GM23338 (cell line): ENCODE results near the gene CCR8. TPM values are rescaled to one million over a fixed set of nuclear protein-coding genes. Genes with fewer than 3 reads are reported as not detected.

Experiments used
- ATAC-seq: fragments of 200-7000 bp; cut with Tn5 transposase; 3 replicates; pipeline ENCODE4 v1.9.1; 2020
- DNase-seq: peaks from one replicate; pipeline ENCODE4 v3.0.0-alpha.2; 2015; ENCODE audit warnings: low spot score
- H2AFZ ChIP-seq: fragments of 200-600 bp; sonication (generic); 2 replicates; pipeline ENCODE4 v1.8.0; 2016; ENCODE audit warnings: antibody characterized with exemption, mild to moderate bottlenecking, moderate library complexity
- H3F3A ChIP-seq: fragments of 200-600 bp; sonication (generic); replicated peaks from 2 replicates; pipeline ENCODE4 v1.8.0; 2017; ENCODE audit warnings: antibody characterized with exemption, mixed run types, low read depth
- H3K27ac ChIP-seq: fragments of 200-600 bp; sonication (generic); 2 replicates; pipeline ENCODE4 v1.6.1; 2016; ENCODE audit warnings: low read depth
- H3K27me3 ChIP-seq: fragments of 200-600 bp; sonication (generic); 2 replicates; pipeline ENCODE4 v1.8.0; 2016; ENCODE audit warnings: mild to moderate bottlenecking, mixed run types, moderate library complexity; ENCODE audit not compliant: insufficient read depth
- H3K36me3 ChIP-seq: fragments of 200-600 bp; sonication (generic); 2 replicates; pipeline ENCODE4 v1.8.0; 2016; ENCODE audit warnings: mild to moderate bottlenecking; ENCODE audit not compliant: insufficient read depth
- H3K4me1 ChIP-seq: fragments of 200-600 bp; sonication (generic); 2 replicates; pipeline ENCODE4 v1.8.0; 2016; ENCODE audit warnings: mild to moderate bottlenecking, moderate library complexity; ENCODE audit not compliant: insufficient read depth
- H3K4me2 ChIP-seq: fragments of 200-600 bp; sonication (generic); 2 replicates; pipeline ENCODE4 v1.7.1; 2017; ENCODE audit warnings: mixed run types
- H3K4me3 ChIP-seq: fragments of 200-600 bp; sonication (generic); 2 replicates; pipeline ENCODE4 v1.6.1; 2016; ENCODE audit warnings: mixed run types
- H3K79me2 ChIP-seq: fragments of 200-600 bp; sonication (generic); replicated peaks from 2 replicates; pipeline ENCODE4 v1.8.0; 2017; ENCODE audit warnings: mild to moderate bottlenecking; ENCODE audit not compliant: insufficient read depth
- H3K9me2 ChIP-seq: fragments of 200-600 bp; sonication (generic); 2 replicates; pipeline ENCODE4 v1.8.0; 2017; ENCODE audit not compliant: insufficient read depth
- H4K20me1 ChIP-seq: fragments of 200-600 bp; sonication (generic); replicated peaks from 2 replicates; pipeline ENCODE4 v1.8.0; 2017; ENCODE audit warnings: mild to moderate bottlenecking; ENCODE audit not compliant: insufficient read depth
- H3K27ac Mint-ChIP-seq: 2 replicates; pipeline ENCODE4 v1.8.0; 2020; ENCODE audit warnings: inconsistent platforms, mild to moderate bottlenecking, moderate library complexity, mixed read lengths
- H3K27me3 Mint-ChIP-seq: 3 replicates; pipeline ENCODE4 v1.8.0; 2022; ENCODE audit warnings: low read depth, mild to moderate bottlenecking, moderate library complexity, mixed read lengths, inconsistent platforms; ENCODE audit not compliant: insufficient read depth, poor library complexity
- H3K36me3 Mint-ChIP-seq: 3 replicates; pipeline ENCODE4 v1.8.0; 2021; ENCODE audit warnings: low read depth, mild to moderate bottlenecking, inconsistent platforms, moderate library complexity, mixed read lengths
- H3K4me1 Mint-ChIP-seq: 3 replicates; pipeline ENCODE4 v1.8.0; 2020; ENCODE audit warnings: mild to moderate bottlenecking, inconsistent platforms, mixed read lengths
- H3K4me3 Mint-ChIP-seq: 3 replicates; pipeline ENCODE4 v1.8.0; 2021; ENCODE audit warnings: moderate library complexity, mild to moderate bottlenecking, inconsistent platforms, mixed read lengths
- H3K9me3 Mint-ChIP-seq: 3 replicates; pipeline ENCODE4 v1.8.0; 2020; ENCODE audit warnings: moderate library complexity, mild to moderate bottlenecking, inconsistent platforms, mixed read lengths
- CREB1 ChIP-seq: fragments of 250-450 bp; sonication (Bioruptor Pico); IDR thresholded peaks from 2 replicates; pipeline ENCODE4 v1.5.0; 2020; ENCODE audit warnings: low read depth, mild to moderate bottlenecking, moderate library complexity
- EZH2 ChIP-seq: fragments of 200-600 bp; sonication (generic); IDR thresholded peaks from one replicate; pipeline ENCODE4 v1.8.0; 2017; ENCODE audit warnings: antibody characterized with exemption, mild to moderate bottlenecking, low read depth; ENCODE audit not compliant: unreplicated experiment
- EZH2phosphoT487 ChIP-seq: fragments of 200-600 bp; sonication (generic); IDR thresholded peaks from one replicate; pipeline ENCODE4 v1.8.1; 2018; ENCODE audit warnings: antibody characterized with exemption; ENCODE audit not compliant: unreplicated experiment
- JUNB ChIP-seq: IDR thresholded peaks from one replicate; pipeline ENCODE4 v1.6.1; 2016; ENCODE audit warnings: antibody characterized with exemption; ENCODE audit not compliant: unreplicated experiment
- NANOG ChIP-seq: IDR thresholded peaks from 2 replicates; pipeline ENCODE4 v1.6.1; 2016; ENCODE audit warnings: antibody characterized with exemption, borderline replicate concordance
- POLR2AphosphoS5 ChIP-seq: IDR thresholded peaks from 2 replicates; pipeline ENCODE4 v1.6.1; 2016; ENCODE audit warnings: antibody characterized with exemption, low read depth
- STAT1 ChIP-seq: IDR thresholded peaks from one replicate; pipeline ENCODE4 v1.6.1; 2016; ENCODE audit warnings: antibody characterized with exemption; ENCODE audit not compliant: unreplicated experiment
- ZNF114 ChIP-seq: fragments of 250-450 bp; sonication (Bioruptor Pico); IDR thresholded peaks from 2 replicates; pipeline ENCODE4 v1.5.0; 2020; ENCODE audit warnings: mild to moderate bottlenecking, moderate library complexity
- ZNF331 ChIP-seq: fragments of 250-450 bp; sonication (Bioruptor Pico); IDR thresholded peaks from 2 replicates; pipeline ENCODE4 v1.5.0; 2020; ENCODE audit warnings: low read depth, mild to moderate bottlenecking, moderate library complexity
- polyA plus RNA-seq: library from polyadenylated mRNA; unstranded; fragments of >200 nt; fragmentation: Nextera tagmentation; extraction: Ambion mirVana; gene quantifications from 2 replicates; pipeline ENCODE4 v1.2.1, GENCODE V29; 2016
- total RNA-seq: library from RNA; depleted of rRNA; stranded (reverse); fragments of >200 nt; shearing (Covaris generic); gene quantifications from 2 replicates; pipeline ENCODE4 v1.2.3, GENCODE V29; 2014
- TF ChIP-seq, protein P1 (sequence below): fragments of 250-450 bp; sonication (Bioruptor Pico); IDR thresholded peaks from 2 replicates; pipeline ENCODE4 v1.5.0; 2020; ENCODE audit warnings: mild to moderate bottlenecking, moderate library complexity
- TF ChIP-seq, protein P2 (sequence below), 2 experiments: fragments of 200-600 bp in 1 of 2; sonication (generic) in 1 of 2; conservative IDR thresholded peaks; 2 replicates each; pipeline versions ENCODE4 v1.5.1 to v1.6.1; 2016 to 2017; ENCODE audit warnings: antibody characterized with exemption in 2 of 2, low read depth in 2 of 2, mild to moderate bottlenecking in 2 of 2, moderate library complexity in 1 of 2
- TF ChIP-seq, protein P3 (sequence below): IDR thresholded peaks from one replicate; pipeline ENCODE4 v1.6.1; 2018; ENCODE audit warnings: antibody characterized with exemption; ENCODE audit not compliant: unreplicated experiment
- TF ChIP-seq, protein P4 (sequence below): IDR thresholded peaks from 2 replicates; pipeline ENCODE4 v1.6.1; 2016; ENCODE audit warnings: antibody characterized with exemption

Gene CCR8
- total and polyA plus RNA-seq, 2 experiments from 2014 or later = 0.55 TPM; not detected in 1

DNA sequence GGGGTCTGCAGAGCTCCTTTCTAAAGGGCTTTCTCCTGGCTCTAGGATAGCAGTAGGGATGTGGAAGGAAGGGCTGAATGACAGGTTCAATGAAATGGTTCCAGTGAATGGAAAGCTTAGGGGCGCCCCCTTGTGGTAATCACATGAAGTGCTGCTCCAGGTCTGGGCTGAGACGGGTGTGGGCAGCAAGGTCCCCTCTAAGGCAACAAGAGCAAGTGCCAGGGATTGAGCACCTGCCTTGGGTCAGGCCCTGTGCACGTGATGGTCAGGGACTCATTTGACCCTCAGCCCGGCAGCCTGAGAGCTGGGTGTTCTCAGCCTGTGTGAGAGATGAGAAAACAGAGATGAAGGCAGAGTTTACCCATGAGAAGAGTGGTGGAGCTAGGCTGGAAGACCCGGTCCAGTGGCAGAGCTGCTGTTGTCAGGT lies 37.6 kb upstream of the CCR8 start (continued):
- TF ChIP-seq, protein P1, sequence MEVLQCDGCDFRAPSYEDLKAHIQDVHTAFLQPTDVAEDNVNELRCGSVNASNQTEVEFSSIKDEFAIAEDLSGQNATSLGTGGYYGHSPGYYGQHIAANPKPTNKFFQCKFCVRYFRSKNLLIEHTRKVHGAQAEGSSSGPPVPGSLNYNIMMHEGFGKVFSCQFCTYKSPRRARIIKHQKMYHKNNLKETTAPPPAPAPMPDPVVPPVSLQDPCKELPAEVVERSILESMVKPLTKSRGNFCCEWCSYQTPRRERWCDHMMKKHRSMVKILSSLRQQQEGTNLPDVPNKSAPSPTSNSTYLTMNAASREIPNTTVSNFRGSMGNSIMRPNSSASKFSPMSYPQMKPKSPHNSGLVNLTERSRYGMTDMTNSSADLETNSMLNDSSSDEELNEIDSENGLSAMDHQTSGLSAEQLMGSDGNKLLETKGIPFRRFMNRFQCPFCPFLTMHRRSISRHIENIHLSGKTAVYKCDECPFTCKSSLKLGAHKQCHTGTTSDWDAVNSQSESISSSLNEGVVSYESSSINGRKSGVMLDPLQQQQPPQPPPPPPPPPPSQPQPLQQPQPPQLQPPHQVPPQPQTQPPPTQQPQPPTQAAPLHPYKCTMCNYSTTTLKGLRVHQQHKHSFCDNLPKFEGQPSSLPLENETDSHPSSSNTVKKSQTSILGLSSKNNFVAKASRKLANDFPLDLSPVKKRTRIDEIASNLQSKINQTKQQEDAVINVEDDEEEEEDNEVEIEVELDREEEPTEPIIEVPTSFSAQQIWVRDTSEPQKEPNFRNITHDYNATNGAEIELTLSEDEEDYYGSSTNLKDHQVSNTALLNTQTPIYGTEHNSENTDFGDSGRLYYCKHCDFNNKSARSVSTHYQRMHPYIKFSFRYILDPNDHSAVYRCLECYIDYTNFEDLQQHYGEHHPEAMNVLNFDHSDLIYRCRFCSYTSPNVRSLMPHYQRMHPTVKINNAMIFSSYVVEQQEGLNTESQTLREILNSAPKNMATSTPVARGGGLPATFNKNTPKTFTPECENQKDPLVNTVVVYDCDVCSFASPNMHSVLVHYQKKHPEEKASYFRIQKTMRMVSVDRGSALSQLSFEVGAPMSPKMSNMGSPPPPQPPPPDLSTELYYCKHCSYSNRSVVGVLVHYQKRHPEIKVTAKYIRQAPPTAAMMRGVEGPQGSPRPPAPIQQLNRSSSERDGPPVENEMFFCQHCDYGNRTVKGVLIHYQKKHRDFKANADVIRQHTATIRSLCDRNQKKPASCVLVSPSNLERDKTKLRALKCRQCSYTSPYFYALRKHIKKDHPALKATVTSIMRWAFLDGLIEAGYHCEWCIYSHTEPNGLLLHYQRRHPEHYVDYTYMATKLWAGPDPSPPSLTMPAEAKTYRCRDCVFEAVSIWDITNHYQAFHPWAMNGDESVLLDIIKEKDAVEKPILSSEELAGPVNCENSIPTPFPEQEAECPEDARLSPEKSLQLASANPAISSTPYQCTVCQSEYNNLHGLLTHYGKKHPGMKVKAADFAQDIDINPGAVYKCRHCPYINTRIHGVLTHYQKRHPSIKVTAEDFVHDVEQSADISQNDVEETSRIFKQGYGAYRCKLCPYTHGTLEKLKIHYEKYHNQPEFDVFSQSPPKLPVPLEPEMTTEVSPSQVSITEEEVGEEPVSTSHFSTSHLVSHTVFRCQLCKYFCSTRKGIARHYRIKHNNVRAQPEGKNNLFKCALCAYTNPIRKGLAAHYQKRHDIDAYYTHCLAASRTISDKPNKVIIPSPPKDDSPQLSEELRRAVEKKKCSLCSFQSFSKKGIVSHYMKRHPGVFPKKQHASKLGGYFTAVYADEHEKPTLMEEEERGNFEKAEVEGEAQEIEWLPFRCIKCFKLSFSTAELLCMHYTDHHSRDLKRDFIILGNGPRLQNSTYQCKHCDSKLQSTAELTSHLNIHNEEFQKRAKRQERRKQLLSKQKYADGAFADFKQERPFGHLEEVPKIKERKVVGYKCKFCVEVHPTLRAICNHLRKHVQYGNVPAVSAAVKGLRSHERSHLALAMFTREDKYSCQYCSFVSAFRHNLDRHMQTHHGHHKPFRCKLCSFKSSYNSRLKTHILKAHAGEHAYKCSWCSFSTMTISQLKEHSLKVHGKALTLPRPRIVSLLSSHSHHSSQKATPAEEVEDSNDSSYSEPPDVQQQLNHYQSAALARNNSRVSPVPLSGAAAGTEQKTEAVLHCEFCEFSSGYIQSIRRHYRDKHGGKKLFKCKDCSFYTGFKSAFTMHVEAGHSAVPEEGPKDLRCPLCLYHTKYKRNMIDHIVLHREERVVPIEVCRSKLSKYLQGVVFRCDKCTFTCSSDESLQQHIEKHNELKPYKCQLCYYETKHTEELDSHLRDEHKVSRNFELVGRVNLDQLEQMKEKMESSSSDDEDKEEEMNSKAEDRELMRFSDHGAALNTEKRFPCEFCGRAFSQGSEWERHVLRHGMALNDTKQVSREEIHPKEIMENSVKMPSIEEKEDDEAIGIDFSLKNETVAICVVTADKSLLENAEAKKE (CRISPR knock-in tag) = no peak

DNA sequence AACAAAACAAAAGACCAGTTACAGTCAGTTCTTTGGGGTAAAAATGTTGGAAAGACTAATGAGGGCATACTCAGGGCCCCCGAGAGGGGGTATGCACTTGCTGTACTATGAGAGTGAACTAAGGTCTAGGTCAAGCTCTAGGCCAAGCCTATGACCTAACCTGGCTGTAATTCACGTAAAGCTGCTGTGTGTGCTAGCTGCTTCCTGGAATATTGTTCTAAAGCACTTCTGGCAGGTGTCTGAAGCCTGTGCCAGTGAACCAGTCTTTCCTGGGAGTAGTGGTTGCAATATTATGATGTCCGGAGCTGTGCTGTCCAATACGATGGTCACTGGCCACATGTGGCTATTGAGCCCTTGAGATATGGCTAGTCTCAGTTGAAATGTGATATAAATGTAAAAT lies 36.5 kb upstream of the CCR8 start:
- H3K36me3 ChIP-seq = no peaks in the 10 kb centered on the region
- no peaks in the 10 kb centered on the region for H3K4me1 ChIP-seq
- H3K4me3 Mint-ChIP-seq = no peak overlapping the region
- no peaks in the 10 kb centered on the region for H3K79me2 ChIP-seq
- no peak overlapping the region for H3K27ac Mint-ChIP-seq
- H3K27me3 Mint-ChIP-seq = peaks cover 5% of the 10 kb centered on the region
- peaks cover 2% of the 10 kb centered on the region; the same call in 1 of the 3 replicates for H3K9me3 Mint-ChIP-seq
- H3K27me3 ChIP-seq = no peaks in the 10 kb centered on the region
- H3K27ac ChIP-seq = no peak overlapping the region
- no peaks in the 10 kb centered on the region for H4K20me1 ChIP-seq
- no peak overlapping the region for H2AFZ ChIP-seq
- ATAC-seq = no peak
- H3K4me2 ChIP-seq = no peak overlapping the region
- H3K36me3 Mint-ChIP-seq = no peaks in the 10 kb centered on the region; the same call in 2 of the 3 replicates
- peaks cover 4% of the 10 kb centered on the region for H3K4me1 Mint-ChIP-seq
- no peak overlapping the region for H3K4me3 ChIP-seq
- DNase-seq = no peak
- H3K9me2 ChIP-seq = no peaks in the 10 kb centered on the region
- H3F3A ChIP-seq = no peaks in the 10 kb centered on the region
- TF ChIP-seq ZNF114 (CRISPR knock-in tag) (no peak), STAT1 (no peak), EZH2 (no peak), POLR2AphosphoS5 (no peak), EZH2phosphoT487 (no peak), NANOG (no peak), CREB1 (CRISPR knock-in tag) (no peak), ZNF331 (CRISPR knock-in tag) (no peak), JUNB (no peak)
- TF ChIP-seq, protein P2, sequence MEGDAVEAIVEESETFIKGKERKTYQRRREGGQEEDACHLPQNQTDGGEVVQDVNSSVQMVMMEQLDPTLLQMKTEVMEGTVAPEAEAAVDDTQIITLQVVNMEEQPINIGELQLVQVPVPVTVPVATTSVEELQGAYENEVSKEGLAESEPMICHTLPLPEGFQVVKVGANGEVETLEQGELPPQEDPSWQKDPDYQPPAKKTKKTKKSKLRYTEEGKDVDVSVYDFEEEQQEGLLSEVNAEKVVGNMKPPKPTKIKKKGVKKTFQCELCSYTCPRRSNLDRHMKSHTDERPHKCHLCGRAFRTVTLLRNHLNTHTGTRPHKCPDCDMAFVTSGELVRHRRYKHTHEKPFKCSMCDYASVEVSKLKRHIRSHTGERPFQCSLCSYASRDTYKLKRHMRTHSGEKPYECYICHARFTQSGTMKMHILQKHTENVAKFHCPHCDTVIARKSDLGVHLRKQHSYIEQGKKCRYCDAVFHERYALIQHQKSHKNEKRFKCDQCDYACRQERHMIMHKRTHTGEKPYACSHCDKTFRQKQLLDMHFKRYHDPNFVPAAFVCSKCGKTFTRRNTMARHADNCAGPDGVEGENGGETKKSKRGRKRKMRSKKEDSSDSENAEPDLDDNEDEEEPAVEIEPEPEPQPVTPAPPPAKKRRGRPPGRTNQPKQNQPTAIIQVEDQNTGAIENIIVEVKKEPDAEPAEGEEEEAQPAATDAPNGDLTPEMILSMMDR (conservative IDR thresholded peaks at IDR 0.05; ENCODE audit: low read depth in 2 of 2) = no peak
- TF ChIP-seq, protein P3, sequence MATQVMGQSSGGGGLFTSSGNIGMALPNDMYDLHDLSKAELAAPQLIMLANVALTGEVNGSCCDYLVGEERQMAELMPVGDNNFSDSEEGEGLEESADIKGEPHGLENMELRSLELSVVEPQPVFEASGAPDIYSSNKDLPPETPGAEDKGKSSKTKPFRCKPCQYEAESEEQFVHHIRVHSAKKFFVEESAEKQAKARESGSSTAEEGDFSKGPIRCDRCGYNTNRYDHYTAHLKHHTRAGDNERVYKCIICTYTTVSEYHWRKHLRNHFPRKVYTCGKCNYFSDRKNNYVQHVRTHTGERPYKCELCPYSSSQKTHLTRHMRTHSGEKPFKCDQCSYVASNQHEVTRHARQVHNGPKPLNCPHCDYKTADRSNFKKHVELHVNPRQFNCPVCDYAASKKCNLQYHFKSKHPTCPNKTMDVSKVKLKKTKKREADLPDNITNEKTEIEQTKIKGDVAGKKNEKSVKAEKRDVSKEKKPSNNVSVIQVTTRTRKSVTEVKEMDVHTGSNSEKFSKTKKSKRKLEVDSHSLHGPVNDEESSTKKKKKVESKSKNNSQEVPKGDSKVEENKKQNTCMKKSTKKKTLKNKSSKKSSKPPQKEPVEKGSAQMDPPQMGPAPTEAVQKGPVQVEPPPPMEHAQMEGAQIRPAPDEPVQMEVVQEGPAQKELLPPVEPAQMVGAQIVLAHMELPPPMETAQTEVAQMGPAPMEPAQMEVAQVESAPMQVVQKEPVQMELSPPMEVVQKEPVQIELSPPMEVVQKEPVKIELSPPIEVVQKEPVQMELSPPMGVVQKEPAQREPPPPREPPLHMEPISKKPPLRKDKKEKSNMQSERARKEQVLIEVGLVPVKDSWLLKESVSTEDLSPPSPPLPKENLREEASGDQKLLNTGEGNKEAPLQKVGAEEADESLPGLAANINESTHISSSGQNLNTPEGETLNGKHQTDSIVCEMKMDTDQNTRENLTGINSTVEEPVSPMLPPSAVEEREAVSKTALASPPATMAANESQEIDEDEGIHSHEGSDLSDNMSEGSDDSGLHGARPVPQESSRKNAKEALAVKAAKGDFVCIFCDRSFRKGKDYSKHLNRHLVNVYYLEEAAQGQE = no peak
- TF ChIP-seq, protein P4, sequence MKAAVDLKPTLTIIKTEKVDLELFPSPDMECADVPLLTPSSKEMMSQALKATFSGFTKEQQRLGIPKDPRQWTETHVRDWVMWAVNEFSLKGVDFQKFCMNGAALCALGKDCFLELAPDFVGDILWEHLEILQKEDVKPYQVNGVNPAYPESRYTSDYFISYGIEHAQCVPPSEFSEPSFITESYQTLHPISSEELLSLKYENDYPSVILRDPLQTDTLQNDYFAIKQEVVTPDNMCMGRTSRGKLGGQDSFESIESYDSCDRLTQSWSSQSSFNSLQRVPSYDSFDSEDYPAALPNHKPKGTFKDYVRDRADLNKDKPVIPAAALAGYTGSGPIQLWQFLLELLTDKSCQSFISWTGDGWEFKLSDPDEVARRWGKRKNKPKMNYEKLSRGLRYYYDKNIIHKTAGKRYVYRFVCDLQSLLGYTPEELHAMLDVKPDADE = no peak
